GM23338 (cell line): ENCODE measurements around the gene EFR3B.

Experiments used
- CTCF ChIP-seq, 2 experiments: fragments of 200-600 bp in 1 of 2; sonication (generic) in 1 of 2; conservative IDR thresholded peaks; 2 replicates each; pipeline versions ENCODE4 v1.5.1 to v1.6.1; 2016 to 2017; ENCODE audit warnings: antibody characterized with exemption in 2 of 2, low read depth in 2 of 2, mild to moderate bottlenecking in 2 of 2, moderate library complexity in 1 of 2
- EZH2 ChIP-seq: fragments of 200-600 bp; sonication (generic); IDR thresholded peaks from one replicate; pipeline ENCODE4 v1.8.0; 2017; ENCODE audit warnings: antibody characterized with exemption, mild to moderate bottlenecking, low read depth; ENCODE audit not compliant: unreplicated experiment
- JUNB ChIP-seq: IDR thresholded peaks from one replicate; pipeline ENCODE4 v1.6.1; 2016; ENCODE audit warnings: antibody characterized with exemption; ENCODE audit not compliant: unreplicated experiment
- POLR2AphosphoS5 ChIP-seq: IDR thresholded peaks from 2 replicates; pipeline ENCODE4 v1.6.1; 2016; ENCODE audit warnings: antibody characterized with exemption, low read depth
- REST ChIP-seq: IDR thresholded peaks from one replicate; pipeline ENCODE4 v1.6.1; 2018; ENCODE audit warnings: antibody characterized with exemption; ENCODE audit not compliant: unreplicated experiment
- STAT1 ChIP-seq: IDR thresholded peaks from one replicate; pipeline ENCODE4 v1.6.1; 2016; ENCODE audit warnings: antibody characterized with exemption; ENCODE audit not compliant: unreplicated experiment

- TF ChIP-seq CTCF (conservative IDR thresholded peaks at IDR 0.05; ENCODE audit: low read depth in 2 of 2), result peak; percentile 48 to 86
- no peak for TF ChIP-seq EZH2
- TF ChIP-seq POLR2AphosphoS5, result no peak
- TF ChIP-seq REST, result no peak
- TF ChIP-seq STAT1, result no peak
- TF ChIP-seq JUNB, result no peak
These were observed 124.4 kb downstream of the EFR3B start for GRCh38 chr2:25165992-25166875.
